Ureter (tissue), 1 donor: Measurements from ENCODE around the gene NPHP4. TPM values are rescaled to one million over a fixed set of nuclear protein-coding genes. Genes with fewer than 3 reads are reported as not detected.

ENCODE experiments used
- DNase-seq: peaks from one replicate; pipeline ENCODE4 v3.0.0-alpha.2; 2020; ENCODE audit warnings: low spot score
- total RNA-seq: library from RNA; stranded (reverse); gene quantifications from one replicate; pipeline ENCODE4 v1.2.4, GENCODE V29; 2023
- donor health status: DM: yes; HTN: yes; CAD: no.

The NPHP4 gene
- total RNA-seq, 1 donor from 2014 or later: 15.3 TPM

- no peak for DNase-seq
Observed at GRCh38 chr1:5990913-5991312, 1.3 kb downstream of the NPHP4 start.

- DNase-seq: no peak
Observed at GRCh38 chr1:5989731-5990271, 2.4 kb downstream of the NPHP4 start.

GRCh38 chr1:5989286-5989605 lies 3.0 kb downstream of the NPHP4 start:
- no peak for DNase-seq

GRCh38 chr1:5988596-5989285 lies 3.5 kb downstream of the NPHP4 start:
- no peak for DNase-seq

- DNase-seq: no peak
Observed at GRCh38 chr1:5986018-5986417, 6.2 kb downstream of the NPHP4 start.

GRCh38 chr1:5985250-5985649 lies 7.0 kb downstream of the NPHP4 start:
- no peak for DNase-seq

GRCh38 chr1:5983361-5984103 lies 8.7 kb downstream of the NPHP4 start:
- no peak for DNase-seq

GRCh38 chr1:5982868-5983267 lies 9.4 kb downstream of the NPHP4 start:
- DNase-seq: no peak

- DNase-seq: no peak
Observed at GRCh38 chr1:5982276-5982675, 9.9 kb downstream of the NPHP4 start.

GRCh38 chr1:5981009-5981380 lies 11.2 kb downstream of the NPHP4 start:
- no peak for DNase-seq

GRCh38 chr1:5980314-5981008 lies 11.8 kb downstream of the NPHP4 start:
- DNase-seq: no peak

- DNase-seq: no peak
Observed at GRCh38 chr1:5979536-5980313, 12.5 kb downstream of the NPHP4 start.

- DNase-seq: no peak
Observed at GRCh38 chr1:5978452-5978851, 13.8 kb downstream of the NPHP4 start.

GRCh38 chr1:5977494-5978444 lies 14.5 kb downstream of the NPHP4 start:
- DNase-seq: no peak

- no peak for DNase-seq
Observed at GRCh38 chr1:5976726-5977493, 15.3 kb downstream of the NPHP4 start.

- no peak for DNase-seq
Observed at GRCh38 chr1:5976231-5976630, 16.0 kb downstream of the NPHP4 start.

- no peak for DNase-seq
Observed at GRCh38 chr1:5975133-5975880, 16.9 kb downstream of the NPHP4 start.

- DNase-seq: no peak
Observed at GRCh38 chr1:5974631-5975030, 17.6 kb downstream of the NPHP4 start.

- no peak for DNase-seq
Observed at GRCh38 chr1:5973771-5974170, 18.5 kb downstream of the NPHP4 start.
